HG02852 (cell line): Measurements from ENCODE around the gene ATP2B2.

Experiments used
- ATAC-seq: cut with Tn5 transposase; IDR thresholded peaks from one replicate; pipeline ENCODE4 v1.9.1; 2021; ENCODE audit warnings: mild to moderate bottlenecking, moderate library complexity; ENCODE audit not compliant: unreplicated experiment

The ATP2B2 gene

GRCh38 chr3:10473581-10474274 lies 31.7 kb downstream of the ATP2B2 start:
- ATAC-seq, result no peak

GRCh38 chr3:10472877-10473440 lies 32.4 kb downstream of the ATP2B2 start:
- ATAC-seq, result no peak

GRCh38 chr3:10471054-10471688 lies 34.2 kb downstream of the ATP2B2 start:
- no peak for ATAC-seq

GRCh38 chr3:10470120-10471053 lies 35.0 kb downstream of the ATP2B2 start:
- ATAC-seq, result no peak

GRCh38 chr3:10469441-10470119 lies 35.8 kb downstream of the ATP2B2 start:
- ATAC-seq, result no peak

- ATAC-seq, result no peak
Measured at GRCh38 chr3:10468613-10469354, 36.6 kb downstream of the ATP2B2 start.

- no peak for ATAC-seq
Measured at GRCh38 chr3:10467904-10468612, 37.3 kb downstream of the ATP2B2 start.

- no peak for ATAC-seq
Measured at GRCh38 chr3:10467204-10467603, 38.2 kb downstream of the ATP2B2 start.

- ATAC-seq, result no peak
Measured at GRCh38 chr3:10466186-10466585, 39.2 kb downstream of the ATP2B2 start.

GRCh38 chr3:10465161-10465560 lies 40.2 kb downstream of the ATP2B2 start:
- ATAC-seq, result no peak

GRCh38 chr3:10463533-10464434 lies 41.6 kb downstream of the ATP2B2 start:
- ATAC-seq, result no peak

GRCh38 chr3:10462641-10463532 lies 42.5 kb downstream of the ATP2B2 start:
- no peak for ATAC-seq

- no peak for ATAC-seq
Measured at GRCh38 chr3:10460951-10461545, 44.3 kb downstream of the ATP2B2 start.

GRCh38 chr3:10459954-10460754 lies 45.2 kb downstream of the ATP2B2 start:
- no peak for ATAC-seq

GRCh38 chr3:10457560-10457959 lies 47.8 kb downstream of the ATP2B2 start:
- ATAC-seq, result no peak

GRCh38 chr3:10456981-10457380 lies 48.4 kb downstream of the ATP2B2 start:
- no peak for ATAC-seq
